GM21381 (cell line): Measurements from ENCODE around the gene NFYB.
"Not testable (repeated sequence)": the region's sequence is repeated elsewhere in the genome, so short reads cannot be mapped to it uniquely, and the experiment has no call there.

Source experiments
- ATAC-seq: cut with Tn5 transposase; IDR thresholded peaks from one replicate; pipeline ENCODE4 v1.9.1; 2021; ENCODE audit warnings: mild to moderate bottlenecking, moderate library complexity; ENCODE audit not compliant: unreplicated experiment

Gene NFYB

DNA sequence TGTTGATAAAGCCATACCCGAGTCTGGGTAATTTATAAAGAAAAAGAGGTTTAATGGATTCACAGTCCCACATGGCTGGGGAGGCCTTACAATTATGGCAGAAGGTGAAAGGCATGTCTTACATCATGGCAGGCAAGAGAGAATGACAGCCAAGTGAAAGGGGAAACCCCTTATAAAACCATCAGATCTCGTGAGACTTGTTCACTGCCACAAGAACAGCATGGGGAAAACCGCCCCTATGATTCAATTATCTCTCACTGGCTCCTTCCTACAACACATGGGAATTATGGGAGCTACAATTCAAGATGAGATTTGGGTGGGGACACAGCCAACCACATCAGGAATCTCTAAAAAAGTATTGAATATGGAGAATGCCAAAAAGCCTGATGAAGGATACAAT lies 25.0 kb upstream of the NFYB start:
- ATAC-seq, result not testable (repeated sequence)

DNA sequence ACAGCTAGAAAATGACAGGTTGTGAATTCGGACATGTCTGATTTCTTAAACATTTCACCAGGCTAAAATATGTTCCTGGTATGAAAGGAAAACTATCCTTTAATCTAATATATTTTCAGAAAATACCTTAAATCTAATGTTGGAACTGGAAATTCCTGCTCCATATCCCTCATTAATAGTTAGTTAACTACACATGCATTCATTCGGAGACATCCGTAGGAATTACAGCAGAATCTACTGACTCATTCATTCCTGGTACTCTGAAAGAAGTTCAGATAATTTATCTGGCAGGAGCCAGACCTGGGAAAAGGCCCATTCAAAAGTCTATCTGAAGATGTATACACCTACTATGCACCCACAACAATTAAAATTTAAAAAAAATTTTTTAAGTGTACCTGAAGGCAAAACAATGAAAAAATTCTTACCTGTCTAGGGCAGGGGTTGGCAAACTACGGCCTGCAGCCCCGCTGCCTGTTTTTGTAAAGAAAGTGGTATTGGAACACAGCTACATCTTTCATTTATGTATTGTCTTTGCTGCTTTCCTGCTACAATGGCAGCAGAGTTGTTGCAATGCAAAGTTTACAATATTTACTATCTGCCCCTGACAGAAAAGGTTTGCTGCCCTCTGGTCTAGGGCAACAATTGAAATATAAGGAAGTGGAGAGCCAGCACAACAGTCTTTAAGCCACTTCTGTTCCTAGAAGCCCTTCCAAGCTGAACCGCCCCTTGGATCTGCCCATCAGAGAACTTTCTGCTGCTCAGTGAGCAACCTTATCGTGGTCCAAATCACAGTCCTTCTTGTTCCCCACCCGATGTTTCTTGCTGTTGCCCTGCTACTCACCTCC lies 17.9 kb upstream of the NFYB start:
- no peak for ATAC-seq

DNA sequence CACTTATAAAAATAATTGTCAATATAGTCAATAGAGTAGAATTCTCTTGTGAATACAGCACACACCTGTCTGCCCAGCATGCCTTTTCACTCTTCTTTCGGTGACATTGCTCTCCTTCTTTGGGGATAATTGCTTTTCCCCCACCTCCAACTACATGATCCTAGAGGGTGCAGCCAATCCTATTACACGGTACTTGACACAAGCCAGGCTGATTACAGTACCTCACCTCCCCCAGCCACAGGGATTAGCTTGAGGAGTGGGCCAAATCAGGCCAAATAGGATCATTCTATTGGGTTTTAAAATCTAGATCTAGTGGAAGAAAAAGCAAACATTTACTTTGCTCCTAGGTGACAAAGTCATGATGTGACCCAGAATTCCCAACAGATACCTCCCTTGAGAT lies 16.8 kb upstream of the NFYB start:
- ATAC-seq, result no peak

DNA sequence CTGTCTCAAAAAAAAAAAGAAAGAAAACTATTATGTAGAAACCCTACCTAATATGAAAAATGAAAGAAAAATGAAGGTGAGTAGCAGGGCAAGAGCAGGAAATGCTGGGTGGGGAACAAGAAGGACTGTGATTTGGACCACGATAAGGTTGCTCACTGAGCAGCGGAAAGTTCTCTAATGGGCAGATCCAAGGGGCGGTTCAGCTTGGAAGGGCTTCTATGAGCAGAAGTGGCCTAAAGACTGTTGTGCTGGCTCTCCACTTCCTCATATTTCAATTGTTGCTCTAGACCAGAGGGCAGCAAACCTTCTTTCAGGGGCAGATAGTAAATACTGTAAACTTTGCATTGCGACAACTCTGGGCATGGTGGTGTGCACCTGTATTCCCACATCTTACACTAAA lies 16.3 kb upstream of the NFYB start:
- ATAC-seq, result no peak

DNA sequence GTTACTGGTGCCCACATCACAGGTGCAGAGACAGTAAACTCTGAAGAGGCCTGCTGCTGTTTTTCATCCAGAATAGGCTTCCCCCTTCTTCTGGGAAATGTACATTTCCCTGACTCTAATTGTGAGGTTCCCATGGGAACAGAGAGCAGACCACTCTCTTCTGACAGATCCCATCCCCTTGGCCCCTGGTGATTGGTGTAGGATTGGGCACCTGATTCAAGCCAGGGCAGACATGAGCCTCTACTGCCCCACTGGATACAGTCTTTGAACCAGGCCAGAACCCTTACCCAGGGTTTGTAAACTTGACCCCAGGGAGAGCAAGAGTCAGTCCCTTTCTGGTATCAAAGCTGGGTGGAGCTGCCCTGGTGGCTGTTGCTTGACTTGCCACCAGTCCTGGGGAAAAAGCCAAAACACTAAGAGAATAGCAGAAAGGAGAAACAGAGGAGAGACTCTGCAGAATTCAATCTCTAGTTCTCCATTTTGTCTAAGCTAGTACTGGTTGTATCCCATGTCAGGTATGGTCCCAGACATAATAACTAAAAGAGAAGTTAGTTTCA lies 14.8 kb upstream of the NFYB start:
- ATAC-seq, result no peak

DNA sequence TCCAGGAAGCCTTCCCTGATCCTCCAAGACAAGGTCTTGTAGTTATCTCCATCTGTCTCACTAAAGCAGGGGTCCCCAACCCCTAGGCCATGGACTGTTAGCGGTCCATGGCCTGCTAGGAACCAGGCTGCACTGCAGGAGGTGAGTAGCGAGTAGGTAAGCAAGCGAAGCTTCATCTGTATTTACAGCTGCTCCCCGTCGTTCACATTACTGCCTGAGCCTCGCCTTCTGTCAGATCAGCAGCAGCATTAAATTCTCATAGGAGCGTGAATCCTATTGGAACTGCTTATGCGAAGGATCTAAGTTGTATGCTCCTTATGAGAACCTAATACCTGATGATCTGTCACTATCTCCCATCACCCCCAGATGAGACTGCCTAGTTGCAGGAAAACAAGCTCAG lies 12.4 kb upstream of the NFYB start:
- no peak for ATAC-seq

DNA sequence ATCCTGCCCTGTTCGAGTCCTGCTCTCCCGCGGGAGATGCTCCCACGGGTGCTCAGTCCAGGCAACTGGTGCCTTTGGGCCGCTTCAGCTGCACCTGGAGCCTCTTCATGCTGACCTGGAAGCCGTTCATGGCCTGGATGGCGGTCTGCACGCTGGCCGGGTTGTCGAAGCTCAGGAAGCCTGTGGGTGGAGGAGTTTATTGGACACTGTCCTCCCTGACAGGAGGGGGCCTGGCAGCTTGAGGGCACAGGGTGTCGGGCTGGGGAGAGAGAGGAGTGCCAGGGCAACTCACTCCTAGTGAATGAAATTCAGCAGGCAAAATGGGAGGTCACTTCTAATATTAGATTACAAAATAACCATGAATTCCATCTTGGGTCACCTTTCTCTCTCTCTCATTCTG lies 9.3 kb upstream of the NFYB start:
- no peak for ATAC-seq

DNA sequence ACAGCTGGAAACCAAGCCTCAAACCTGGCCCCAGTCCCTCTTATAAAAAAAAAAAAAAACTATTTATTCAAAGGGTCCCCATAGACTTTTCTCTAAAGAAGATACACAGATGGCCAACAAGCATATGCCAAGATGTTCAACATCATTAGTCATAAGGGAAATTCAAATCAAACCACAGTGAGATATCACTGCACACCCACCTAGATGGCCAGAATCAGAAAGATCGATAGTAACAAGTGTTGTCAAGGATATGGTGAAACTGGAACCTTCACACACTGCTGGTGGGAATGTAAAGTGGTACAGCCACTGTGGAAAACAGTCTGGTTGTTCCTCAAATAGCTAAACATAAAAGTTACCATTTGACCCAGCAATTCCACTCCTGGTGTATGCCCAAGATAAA lies 5.9 kb upstream of the NFYB start:
- no peak for ATAC-seq

DNA sequence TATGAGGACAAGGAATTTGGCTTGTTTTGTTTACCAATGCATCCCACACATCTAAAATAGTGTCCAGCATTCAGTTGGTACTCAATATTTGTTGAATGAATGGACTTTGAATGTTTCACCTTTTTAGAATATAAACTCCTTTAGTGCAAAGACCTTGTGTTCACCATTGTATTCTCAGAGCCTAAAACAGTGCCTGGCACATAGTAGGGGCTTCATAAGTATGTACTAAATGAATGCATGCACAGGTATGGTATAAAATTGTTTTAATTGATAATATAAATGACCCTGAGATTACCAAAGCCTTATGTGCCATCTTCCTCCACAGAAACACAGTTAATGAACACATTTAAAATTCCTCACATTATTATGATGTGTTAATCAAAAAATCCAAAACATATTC lies 5.0 kb upstream of the NFYB start:
- no peak for ATAC-seq

DNA sequence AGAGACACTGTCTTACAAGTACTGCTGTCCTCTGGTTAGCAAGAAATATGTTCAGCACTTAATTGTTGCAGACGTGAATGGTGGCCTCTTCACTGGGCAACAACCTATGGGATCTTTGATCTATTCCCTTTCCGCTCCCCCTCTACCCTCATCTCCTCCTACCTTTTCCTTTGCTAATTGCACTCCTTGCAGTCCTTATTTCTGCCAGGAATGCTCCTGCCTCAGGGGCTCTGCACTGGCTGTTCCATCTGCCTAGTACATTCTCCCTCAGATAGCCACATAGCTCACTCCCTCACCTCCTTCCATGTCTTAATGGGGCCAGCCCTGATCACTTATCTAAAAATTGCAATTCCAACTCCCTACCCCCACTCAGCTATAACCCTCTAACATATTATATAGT lies 4.5 kb upstream of the NFYB start:
- no peak for ATAC-seq

DNA sequence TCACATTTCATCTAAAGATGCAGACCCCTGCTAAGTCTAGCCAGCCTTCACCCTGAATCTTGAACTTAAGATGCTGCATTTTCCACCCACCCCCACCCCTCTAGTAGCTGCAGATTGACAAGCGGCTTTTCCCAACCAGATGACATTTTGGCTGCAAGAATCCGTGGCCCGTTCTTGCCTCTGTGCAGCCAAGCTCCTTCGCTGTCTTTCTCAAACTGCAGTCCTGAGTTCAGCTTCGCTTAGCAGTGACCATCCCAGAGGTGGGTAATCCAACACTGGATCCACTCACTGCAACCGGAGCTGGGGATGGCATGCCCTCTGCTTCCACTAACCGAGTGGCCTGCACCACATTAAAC lies 765 bp upstream of the NFYB start:
- no peak for ATAC-seq

DNA sequence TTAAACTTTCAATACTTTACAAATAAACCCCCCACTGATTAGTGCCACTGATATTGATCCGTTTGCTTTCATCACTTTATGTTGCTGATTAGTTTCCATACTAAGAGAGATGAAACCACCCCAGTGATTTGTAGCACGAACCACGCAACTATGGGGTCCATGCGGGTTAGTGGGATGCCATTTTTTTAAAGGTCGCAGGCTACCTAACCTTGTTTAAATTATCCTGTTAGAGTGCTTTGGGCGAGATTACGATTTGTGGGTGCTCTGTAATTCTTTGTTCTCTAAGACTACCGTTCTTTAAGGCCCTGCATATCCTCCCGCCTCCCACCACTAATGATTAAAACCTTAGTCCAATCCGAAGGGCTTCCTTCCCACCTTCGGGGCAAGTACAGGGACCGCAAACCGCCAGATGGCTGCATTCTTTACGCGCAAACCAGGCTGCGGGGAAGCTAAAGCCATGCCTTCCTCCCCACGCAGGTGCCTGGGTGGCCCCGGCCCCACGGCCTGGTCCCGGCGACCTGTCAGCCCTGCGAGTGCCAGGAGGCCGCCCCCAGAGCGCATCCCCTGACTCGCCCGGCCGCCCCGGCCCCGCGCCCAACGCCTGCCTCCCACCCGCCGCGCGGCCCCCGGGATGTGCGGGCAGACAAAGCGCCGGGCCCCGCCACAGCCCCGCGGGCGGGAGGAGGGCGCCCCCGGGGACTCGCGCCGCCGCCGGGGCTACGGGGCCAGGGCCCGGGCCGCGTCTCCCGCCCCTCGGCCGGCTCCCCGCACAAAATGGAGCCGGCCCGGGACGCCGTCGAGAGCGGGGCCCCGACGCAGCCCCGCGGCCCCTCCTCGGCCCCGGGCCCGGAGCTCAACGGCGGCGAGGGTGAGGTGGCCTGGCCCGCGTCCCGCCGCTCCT lies 759 bp downstream of the NFYB start:
- peak; percentile 23 for ATAC-seq

DNA sequence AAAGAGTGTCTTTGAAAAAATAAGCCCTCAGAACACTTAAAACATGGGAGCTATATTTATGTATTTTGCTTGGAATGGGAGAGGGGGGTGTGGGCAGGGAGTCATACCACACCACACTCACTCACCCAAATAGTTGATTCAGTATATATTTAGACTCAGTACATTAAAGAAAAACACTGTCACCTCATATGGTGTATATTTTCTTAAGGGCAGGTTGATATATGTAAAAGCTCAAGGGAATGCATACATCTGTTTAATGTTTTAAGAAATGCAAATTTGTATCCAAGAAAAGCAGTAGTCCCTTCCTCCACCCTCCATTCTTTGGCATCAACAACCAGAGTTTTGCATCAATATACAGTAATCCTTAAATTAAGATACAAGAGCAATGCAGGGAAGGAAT lies 1.4 kb downstream of the NFYB start:
- ATAC-seq, result no peak

DNA sequence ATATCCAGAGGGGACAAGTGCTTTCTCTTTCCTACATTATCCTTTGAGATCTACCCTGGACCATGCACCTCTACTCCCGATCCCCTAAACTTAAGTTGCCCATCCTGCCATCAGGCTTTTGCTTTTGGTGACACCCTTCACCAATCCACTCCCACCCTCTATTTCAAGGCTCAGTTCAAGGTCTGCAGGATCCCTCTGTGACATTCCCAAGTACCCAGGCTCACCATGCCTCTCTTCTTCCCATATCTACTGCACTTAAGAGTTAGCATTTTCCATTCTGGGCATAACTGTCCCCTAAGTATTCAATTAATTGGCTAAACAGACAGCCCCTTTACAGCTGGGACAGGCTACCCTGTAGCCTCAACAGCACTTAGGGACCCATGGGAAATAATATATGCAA lies 3.1 kb downstream of the NFYB start:
- no peak for ATAC-seq

DNA sequence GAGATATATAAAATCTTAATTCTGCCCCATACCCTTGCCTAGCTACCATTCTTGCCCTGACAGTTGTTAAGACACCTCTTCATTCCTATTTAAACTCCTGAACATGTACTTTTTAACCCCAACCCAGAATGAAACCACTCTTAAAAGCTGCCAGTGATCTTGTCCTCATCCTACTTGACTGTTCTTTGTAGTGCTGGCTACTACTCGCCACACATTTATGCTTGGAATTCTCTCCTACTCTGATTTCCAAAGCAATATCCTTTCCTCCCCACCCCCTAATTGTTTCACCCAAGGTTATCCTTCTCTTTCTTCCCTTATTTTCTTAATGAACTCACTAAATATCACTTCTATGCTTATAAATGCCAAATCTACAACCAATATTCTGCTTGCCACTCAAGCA lies 4.1 kb downstream of the NFYB start:
- ATAC-seq, result no peak

DNA sequence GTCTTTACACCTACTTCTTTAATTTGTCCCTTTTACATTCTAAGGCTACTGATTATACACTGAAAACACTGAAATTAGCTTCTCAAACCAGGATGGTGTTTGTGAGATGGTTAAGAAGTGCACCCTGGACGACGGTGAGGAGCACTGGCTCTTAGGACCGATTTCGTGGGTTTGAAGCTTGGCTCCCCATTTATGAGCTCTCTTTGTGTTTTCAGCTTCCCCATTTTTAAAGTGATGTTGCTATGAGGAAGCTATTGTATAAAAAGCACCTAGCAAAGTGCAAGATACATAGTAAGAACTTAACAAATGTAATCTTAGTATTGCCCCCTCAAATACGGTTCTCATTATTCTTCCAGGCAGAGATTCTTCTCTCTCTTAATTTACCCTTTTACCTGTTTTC lies 4.7 kb downstream of the NFYB start:
- ATAC-seq, result no peak

DNA sequence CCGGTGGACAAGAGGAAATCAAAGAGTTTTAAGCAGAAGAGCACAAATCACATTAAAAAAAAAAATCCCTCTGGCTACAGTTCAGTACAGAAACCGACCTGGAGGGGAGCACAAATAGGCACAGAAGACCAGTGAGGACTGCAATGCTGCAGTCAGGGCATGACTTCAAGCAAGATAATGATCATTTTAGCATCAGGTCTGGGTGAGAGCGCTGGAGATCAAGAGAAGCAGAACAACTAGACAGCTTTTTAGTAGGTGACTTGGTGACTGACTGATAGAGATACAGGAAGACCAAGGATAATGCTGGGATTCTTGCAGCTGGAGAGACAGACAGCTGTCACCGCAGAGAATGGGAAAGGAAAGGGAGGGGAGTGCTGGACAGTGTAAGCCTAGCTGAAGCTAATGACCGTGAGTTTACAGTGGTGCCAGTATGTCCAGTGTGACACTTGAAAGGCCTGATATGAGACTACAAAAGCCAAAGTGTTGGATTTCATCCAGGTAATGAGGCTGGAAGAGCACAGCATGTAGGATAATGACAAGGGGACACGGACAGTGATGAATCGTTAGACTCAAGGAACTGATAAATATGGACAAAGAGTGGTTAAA lies 5.6 kb downstream of the NFYB start:
- ATAC-seq, result no peak

DNA sequence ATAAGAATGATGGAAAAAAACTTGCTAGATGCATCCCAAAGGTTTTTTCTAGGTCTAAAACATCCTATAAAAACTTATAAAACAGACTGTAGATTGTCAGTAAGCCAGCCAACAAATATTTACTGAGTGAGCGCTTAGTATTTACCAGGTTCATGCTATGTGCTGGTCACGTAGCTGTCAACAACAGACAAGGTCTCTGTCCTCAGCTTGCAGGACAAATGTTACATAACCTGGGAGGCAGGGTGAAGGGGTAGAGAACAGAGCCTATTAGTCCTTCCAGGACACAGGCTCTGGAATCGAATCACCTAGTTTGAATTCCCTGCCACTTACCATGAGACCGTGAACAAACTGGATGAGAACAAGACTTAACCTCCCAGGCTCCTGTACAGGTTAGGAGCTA lies 6.4 kb downstream of the NFYB start:
- no peak for ATAC-seq

DNA sequence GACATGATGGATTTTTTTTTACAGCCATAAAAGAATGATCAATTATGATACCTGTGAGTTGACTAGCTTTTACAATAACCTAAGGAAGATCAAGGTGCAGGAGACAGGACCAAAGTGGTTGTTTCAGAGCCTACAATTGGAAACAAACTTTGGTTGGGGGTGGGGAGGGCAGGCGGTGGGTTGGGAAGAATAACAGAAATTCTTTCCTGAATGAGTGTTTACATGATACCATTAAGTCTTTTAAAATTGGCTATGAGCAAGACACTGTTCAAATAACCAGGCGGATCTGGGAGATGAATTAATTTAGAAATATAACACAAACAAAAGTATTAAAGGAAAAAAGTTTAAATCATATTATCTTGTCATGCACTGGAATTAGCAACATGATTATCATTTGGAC lies 7.2 kb downstream of the NFYB start:
- ATAC-seq, result no peak

DNA sequence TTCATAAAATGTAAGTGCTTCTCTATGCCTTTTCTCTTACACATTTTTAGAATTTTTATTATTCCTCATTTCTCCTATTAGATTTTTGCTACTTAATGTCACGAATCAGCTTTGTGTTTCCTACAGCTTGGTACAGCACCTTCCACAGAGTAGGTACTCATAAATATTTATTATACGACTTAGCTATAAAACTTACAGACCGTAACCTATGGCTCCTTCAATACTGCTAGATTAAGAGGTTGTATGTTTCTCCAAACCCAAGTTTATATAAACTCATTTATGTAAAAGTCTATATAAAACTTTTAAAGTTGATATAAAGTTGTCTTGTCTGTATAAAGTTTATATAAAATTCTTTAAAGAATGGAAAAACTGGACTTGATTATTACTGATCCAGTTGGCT lies 11.5 kb downstream of the NFYB start:
- ATAC-seq, result no peak

DNA sequence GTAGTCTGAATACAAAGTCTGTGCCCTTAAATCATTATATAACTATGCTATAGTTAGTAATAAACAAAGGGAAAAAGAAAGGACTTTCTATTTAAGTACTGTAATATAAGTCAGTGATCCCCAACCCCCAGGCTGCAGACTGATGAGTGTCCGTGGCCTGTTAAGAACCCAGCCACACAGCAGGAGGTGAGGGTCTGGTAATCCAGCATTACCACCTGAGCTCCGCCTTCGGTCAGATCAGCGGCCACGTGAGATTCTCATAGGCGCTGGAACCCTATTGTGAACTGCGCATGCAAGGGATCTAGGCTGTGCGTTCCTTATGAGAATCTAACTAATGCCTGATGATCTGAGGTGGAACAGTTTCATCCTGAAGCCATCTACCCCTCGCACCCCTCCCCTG lies 15.7 kb downstream of the NFYB start:
- no peak for ATAC-seq

DNA sequence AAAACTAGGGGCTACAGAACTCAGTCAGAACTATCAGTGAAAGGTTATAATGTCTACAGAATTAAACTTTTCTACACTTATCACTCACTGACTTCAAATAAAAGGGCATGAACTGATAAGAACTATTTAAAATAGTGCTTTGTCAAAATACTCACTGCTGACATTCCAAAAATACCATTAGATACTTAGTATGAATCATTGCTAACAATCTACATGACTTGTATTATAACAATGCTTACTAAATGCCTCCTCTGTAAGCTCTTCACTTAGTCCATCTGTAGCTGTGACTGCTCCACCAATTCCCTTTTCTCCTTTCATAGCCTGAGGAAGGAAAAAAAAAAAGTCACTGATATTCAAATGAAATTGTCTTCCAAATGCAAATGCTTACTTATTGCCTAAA lies 17.0 kb downstream of the NFYB start:
- ATAC-seq, result no peak
